SK-N-MC (cell line): ENCODE data around the gene GALNTL6.

Experiments used
- DNase-seq: peaks from one replicate; pipeline ENCODE4 v3.0.0-alpha.2; 2011; ENCODE audit warnings: low read depth, low spot score
- H3K27ac ChIP-seq: fragments of 200-600 bp; sonication (generic); 2 replicates; pipeline ENCODE4 v1.5.1; 2016; ENCODE audit warnings: mixed run types
- H3K36me3 ChIP-seq: fragments of 200-600 bp; sonication (generic); 2 replicates; pipeline ENCODE4 v1.6.1; 2017; ENCODE audit warnings: antibody characterized with exemption, low read length, mixed read lengths; ENCODE audit not compliant: insufficient read depth
- H3K4me3 ChIP-seq: fragments of 200-600 bp; sonication (generic); 2 replicates; pipeline ENCODE4 v1.5.1; 2016
- H3K9ac ChIP-seq: fragments of 200-600 bp; sonication (generic); 2 replicates; pipeline ENCODE4 v1.8.0; 2017; ENCODE audit warnings: mixed run types, mixed read lengths; ENCODE audit not compliant: insufficient read length
- H3K9me3 ChIP-seq: fragments of 200-600 bp; sonication (generic); 2 replicates; pipeline ENCODE4 v1.6.1; 2017; ENCODE audit warnings: low read depth, mild to moderate bottlenecking, antibody characterized with exemption, low read length, moderate library complexity, mixed read lengths
- EZH2 ChIP-seq: fragments of 200-600 bp; sonication (generic); IDR thresholded peaks from one replicate; pipeline ENCODE4 v1.6.1; 2017; ENCODE audit warnings: antibody characterized with exemption
- FOXP2 ChIP-seq: optimal IDR thresholded peaks from 2 replicates; pipeline ENCODE3; 2011; ENCODE audit warnings: mild to moderate bottlenecking, moderate library complexity; ENCODE audit not compliant: insufficient read depth; ENCODE audit errors: extremely low read length, control extremely low read depth
- POLR2AphosphoS5 ChIP-seq: IDR thresholded peaks from 2 replicates; pipeline ENCODE4 v1.6.1; 2012; ENCODE audit warnings: mild to moderate bottlenecking, low read depth, low read length, borderline replicate concordance

Gene GALNTL6

GRCh38 chr4:171812665-171813525, at the start of gene GALNTL6:
TSS of gene GALNTL6 (plus strand) at chr4:171813404.
- Histone ChIP-seq H3K9ac (peak within 1 kb of the TSS; percentile 25), H3K36me3 (no peaks in the 10 kb centered on the region), H3K9me3 (no peaks in the 10 kb centered on the region), H3K27ac (no peak within 1 kb of the TSS), H3K4me3 (peak within 1 kb of the TSS; percentile 85)
- TF ChIP-seq POLR2AphosphoS5 = no peak
- no peak for TF ChIP-seq FOXP2
- TF ChIP-seq EZH2 = no peak
- no peak for DNase-seq

GRCh38 chr4:171765514-171765913, 47.7 kb upstream of the GALNTL6 start:
- no peak overlapping the region for H3K27ac ChIP-seq
- no peak for DNase-seq
- H3K9ac ChIP-seq = no peak overlapping the region
- H3K9me3 ChIP-seq = no peaks in the 10 kb centered on the region
- TF ChIP-seq POLR2AphosphoS5 (no peak), EZH2 (no peak), FOXP2 (no peak)
- no peak overlapping the region for H3K4me3 ChIP-seq
- H3K36me3 ChIP-seq = no peaks in the 10 kb centered on the region

DNA sequence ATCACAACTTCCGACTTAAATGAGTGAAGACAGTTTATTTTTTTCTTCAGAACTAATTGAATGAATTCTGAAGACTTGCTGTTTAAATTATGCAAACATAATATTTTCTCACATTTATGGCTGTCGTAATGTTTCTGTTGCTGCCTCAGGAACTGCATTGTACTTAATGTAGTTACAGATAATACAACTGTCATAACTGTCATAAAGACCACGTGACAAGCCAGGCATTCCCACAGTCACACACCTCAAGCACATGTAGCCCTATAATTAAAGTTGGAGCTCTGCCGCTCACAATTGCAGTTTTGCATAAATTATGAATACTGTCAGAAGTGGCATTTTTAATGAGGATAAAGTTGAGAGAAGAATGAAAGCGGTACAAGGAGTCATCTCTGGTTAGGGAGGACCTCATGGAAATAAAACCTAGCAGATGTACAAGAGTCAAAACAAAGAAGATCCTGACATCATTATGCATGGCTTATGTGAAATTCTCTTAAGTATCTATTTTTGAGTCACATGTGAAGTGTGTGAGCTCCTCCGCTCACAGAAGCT, 38.5 kb upstream of the GALNTL6 start:
- no peak for DNase-seq
- Histone ChIP-seq H3K4me3 (no peak overlapping the region), H3K36me3 (no peaks in the 10 kb centered on the region), H3K27ac (no peak overlapping the region), H3K9ac (no peak overlapping the region), H3K9me3 (no peaks in the 10 kb centered on the region)
- no peak for TF ChIP-seq FOXP2
- TF ChIP-seq EZH2 = no peak
- no peak for TF ChIP-seq POLR2AphosphoS5

DNA sequence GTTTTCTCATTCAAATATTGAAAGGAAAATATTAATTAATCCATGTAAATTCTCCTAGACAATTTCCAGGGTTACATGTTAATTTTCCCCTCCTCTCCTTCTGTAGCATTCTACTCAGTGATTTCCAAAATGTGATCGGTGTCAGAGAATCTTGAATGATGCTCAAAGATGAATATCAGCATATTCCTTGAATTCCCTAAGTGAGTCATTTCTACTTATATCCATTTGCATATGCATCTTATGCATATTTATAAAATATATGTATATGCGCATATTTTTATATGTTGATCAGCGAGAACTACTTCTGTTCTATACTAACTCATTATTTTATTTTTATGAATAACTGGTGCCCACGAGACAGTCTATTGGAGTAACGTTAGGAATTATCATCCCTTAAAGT, 33.9 kb upstream of the GALNTL6 start:
- no peak for TF ChIP-seq EZH2
- no peak for TF ChIP-seq FOXP2
- TF ChIP-seq POLR2AphosphoS5 = no peak
- H3K4me3 ChIP-seq = no peak overlapping the region
- no peak overlapping the region for H3K27ac ChIP-seq
- DNase-seq = no peak
- no peaks in the 10 kb centered on the region for H3K36me3 ChIP-seq
- H3K9me3 ChIP-seq = no peaks in the 10 kb centered on the region
- H3K9ac ChIP-seq = no peak overlapping the region

GRCh38 chr4:171785388-171785787, 27.8 kb upstream of the GALNTL6 start:
- Histone ChIP-seq H3K9ac (no peak overlapping the region), H3K27ac (no peak overlapping the region), H3K4me3 (no peak overlapping the region), H3K36me3 (no peaks in the 10 kb centered on the region), H3K9me3 (no peaks in the 10 kb centered on the region)
- TF ChIP-seq FOXP2 = no peak
- no peak for TF ChIP-seq EZH2
- no peak for TF ChIP-seq POLR2AphosphoS5
- DNase-seq = no peak

- Histone ChIP-seq H3K27ac (no peak overlapping the region), H3K4me3 (no peak overlapping the region), H3K36me3 (no peaks in the 10 kb centered on the region), H3K9me3 (no peaks in the 10 kb centered on the region), H3K9ac (no peak overlapping the region)
- TF ChIP-seq FOXP2 = no peak
- no peak for TF ChIP-seq POLR2AphosphoS5
- no peak for TF ChIP-seq EZH2
- DNase-seq = no peak
These were observed 19.5 kb upstream of the GALNTL6 start for GRCh38 chr4:171793723-171794122.

GRCh38 chr4:171794528-171794927, 18.7 kb upstream of the GALNTL6 start:
- Histone ChIP-seq H3K36me3 (no peaks in the 10 kb centered on the region), H3K27ac (no peak overlapping the region), H3K9ac (no peak overlapping the region), H3K4me3 (no peak overlapping the region), H3K9me3 (no peaks in the 10 kb centered on the region)
- TF ChIP-seq EZH2 = no peak
- no peak for TF ChIP-seq FOXP2
- TF ChIP-seq POLR2AphosphoS5 = no peak
- DNase-seq = no peak

GRCh38 chr4:171809854-171810253, 3.4 kb upstream of the GALNTL6 start:
- Histone ChIP-seq H3K9ac (no peak overlapping the region), H3K4me3 (no peak overlapping the region), H3K9me3 (no peaks in the 10 kb centered on the region), H3K27ac (no peak overlapping the region), H3K36me3 (no peaks in the 10 kb centered on the region)
- TF ChIP-seq FOXP2 (no peak), POLR2AphosphoS5 (no peak)
- no peak for DNase-seq
